GM12878 (cell line): Measurements from ENCODE around the gene AKAP13. TPM values are rescaled to one million over a fixed set of nuclear protein-coding genes. Genes with fewer than 3 reads are reported as not detected.

Source experiments
- ATF2 ChIP-seq: IDR thresholded peaks from 2 replicates; pipeline ENCODE4 v1.6.1; 2012; ENCODE audit warnings: low read length, inconsistent platforms
- ELK1 ChIP-seq: IDR thresholded peaks from 2 replicates; pipeline ENCODE4 v1.6.1; 2012; ENCODE audit warnings: low read depth, low read length, improper control_type of control experiment
- MYC ChIP-seq: IDR thresholded peaks from 2 replicates; pipeline ENCODE4 v1.6.1; 2011; ENCODE audit warnings: mild to moderate bottlenecking, low read length, moderate library complexity, inconsistent platforms; ENCODE audit not compliant: insufficient read depth, insufficient replicate concordance, insufficient read length, severe bottlenecking
- SMAD1 ChIP-seq: fragments of 450-650 bp; IDR thresholded peaks from 2 replicates; pipeline ENCODE4 v1.6.1; 2018; ENCODE audit warnings: mild to moderate bottlenecking, low read depth; ENCODE audit not compliant: partially characterized antibody
- SMC3 ChIP-seq: IDR thresholded peaks from 2 replicates; pipeline ENCODE4 v1.6.1; 2011; ENCODE audit warnings: low read length, improper control_type of control experiment, borderline replicate concordance
- ZBTB40 ChIP-seq: fragments of 450-650 bp; IDR thresholded peaks from 2 replicates; pipeline ENCODE4 v1.6.1; 2016; ENCODE audit warnings: mild to moderate bottlenecking, moderate library complexity, borderline replicate concordance
- ZNF274 ChIP-seq: IDR thresholded peaks from one replicate; pipeline ENCODE4 v1.8.0; 2011; ENCODE audit not compliant: insufficient read length, insufficient read depth
- polyA plus RNA-seq, 11 experiments: library from polyadenylated mRNA; depleted of rRNA in 4 of 11; unstranded in 6 of 11; stranded (reverse) in 5 of 11; fragments of >200 nt; fragmentation: Nextera tagmentation in 4 of 11; fragmentation: Illumina TruSeq in 1 of 11; extraction: Ambion mirVana in 4 of 11; extraction: Trizol in 1 of 11; gene quantifications; 1 replicate in 1 of 11; 2 replicates in 10 of 11; pipeline versions ENCODE4 v1.2.1 to v1.2.3, GENCODE V29; 2011 to 2016; ENCODE audit warnings: inconsistent platforms in 2 of 11, missing spikeins in 2 of 11, low read depth in 1 of 11
- total RNA-seq, 4 experiments: library from RNA; depleted of rRNA in 3 of 4; stranded (reverse); fragments of >200 nt in 3 of 4; fragmentation: Illumina TruSeq in 1 of 4; extraction: Trizol in 1 of 4; gene quantifications; 2 replicates each; pipeline versions ENCODE4 v1.2.1 to v1.2.3, GENCODE V29; 2013 to 2021
- TF ChIP-seq, protein P1 (sequence below): fragments of 450-650 bp; IDR thresholded peaks from 2 replicates; pipeline ENCODE4 v1.6.1; 2014; ENCODE audit warnings: mild to moderate bottlenecking
- TF ChIP-seq, protein P2 (sequence below): fragments of 450-650 bp; formaldehyde crosslinking; IDR thresholded peaks from 2 replicates; pipeline ENCODE4 v1.4.0; 2020; ENCODE audit warnings: mild to moderate bottlenecking, moderate library complexity

Gene AKAP13
- total and polyA plus RNA-seq, 10 of the 15 experiments (the other 5 are each of a cell fraction or from before 2014, with no cell fraction given), result 14.4 to 74.9 (median 55.1) TPM

DNA sequence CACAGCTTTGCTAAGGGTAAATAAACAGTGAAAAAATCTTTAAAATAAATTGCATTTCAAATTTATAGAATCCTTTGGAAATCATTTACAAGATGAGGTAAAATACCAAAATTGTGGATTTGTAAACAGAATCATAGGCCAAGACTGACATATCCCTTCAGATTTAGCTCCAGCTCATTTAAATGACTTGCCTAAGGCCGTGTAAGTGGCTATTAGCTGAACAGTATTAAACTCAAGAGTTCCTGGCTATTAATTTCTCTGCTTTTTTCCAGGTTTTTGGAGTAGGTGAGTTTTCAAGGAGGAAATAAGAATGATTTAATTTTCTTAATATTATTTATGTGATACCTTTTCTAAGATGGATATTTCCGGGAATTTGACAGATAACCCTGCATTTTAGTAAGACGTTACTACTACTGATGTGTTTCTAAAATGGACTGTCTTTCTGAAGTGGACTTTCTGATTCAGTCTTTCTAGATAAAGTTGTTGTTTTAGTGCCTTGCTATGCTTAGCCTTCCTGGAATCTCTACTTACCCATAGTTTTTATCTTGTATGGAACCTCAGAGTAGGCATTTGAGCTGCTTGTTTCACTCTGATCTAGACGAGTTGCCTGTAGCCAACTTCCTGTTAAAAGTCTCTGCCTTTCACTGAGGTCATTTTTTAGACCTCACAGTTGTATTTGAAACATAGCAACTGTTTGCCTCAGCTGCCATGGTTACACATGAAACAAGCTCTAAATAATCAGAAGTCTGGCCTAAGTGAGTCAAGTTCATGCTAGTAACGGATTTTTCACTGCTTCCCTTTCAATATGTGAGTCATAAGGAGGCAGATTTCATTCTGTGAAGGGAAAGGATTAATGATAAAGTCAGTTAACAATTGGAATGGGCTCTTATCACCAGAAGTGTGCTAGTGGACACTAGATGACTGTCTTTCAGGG is 287.4 kb downstream of the AKAP13 start (continued):
- peak; percentile 32; the same call in 1 of the 2 replicates for TF ChIP-seq ZBTB40
- TF ChIP-seq ELK1, result no peak
- TF ChIP-seq SMC3, result no peak
- TF ChIP-seq, protein P1, sequence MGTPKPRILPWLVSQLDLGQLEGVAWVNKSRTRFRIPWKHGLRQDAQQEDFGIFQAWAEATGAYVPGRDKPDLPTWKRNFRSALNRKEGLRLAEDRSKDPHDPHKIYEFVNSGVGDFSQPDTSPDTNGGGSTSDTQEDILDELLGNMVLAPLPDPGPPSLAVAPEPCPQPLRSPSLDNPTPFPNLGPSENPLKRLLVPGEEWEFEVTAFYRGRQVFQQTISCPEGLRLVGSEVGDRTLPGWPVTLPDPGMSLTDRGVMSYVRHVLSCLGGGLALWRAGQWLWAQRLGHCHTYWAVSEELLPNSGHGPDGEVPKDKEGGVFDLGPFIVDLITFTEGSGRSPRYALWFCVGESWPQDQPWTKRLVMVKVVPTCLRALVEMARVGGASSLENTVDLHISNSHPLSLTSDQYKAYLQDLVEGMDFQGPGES, result no peak
- TF ChIP-seq, protein P2, sequence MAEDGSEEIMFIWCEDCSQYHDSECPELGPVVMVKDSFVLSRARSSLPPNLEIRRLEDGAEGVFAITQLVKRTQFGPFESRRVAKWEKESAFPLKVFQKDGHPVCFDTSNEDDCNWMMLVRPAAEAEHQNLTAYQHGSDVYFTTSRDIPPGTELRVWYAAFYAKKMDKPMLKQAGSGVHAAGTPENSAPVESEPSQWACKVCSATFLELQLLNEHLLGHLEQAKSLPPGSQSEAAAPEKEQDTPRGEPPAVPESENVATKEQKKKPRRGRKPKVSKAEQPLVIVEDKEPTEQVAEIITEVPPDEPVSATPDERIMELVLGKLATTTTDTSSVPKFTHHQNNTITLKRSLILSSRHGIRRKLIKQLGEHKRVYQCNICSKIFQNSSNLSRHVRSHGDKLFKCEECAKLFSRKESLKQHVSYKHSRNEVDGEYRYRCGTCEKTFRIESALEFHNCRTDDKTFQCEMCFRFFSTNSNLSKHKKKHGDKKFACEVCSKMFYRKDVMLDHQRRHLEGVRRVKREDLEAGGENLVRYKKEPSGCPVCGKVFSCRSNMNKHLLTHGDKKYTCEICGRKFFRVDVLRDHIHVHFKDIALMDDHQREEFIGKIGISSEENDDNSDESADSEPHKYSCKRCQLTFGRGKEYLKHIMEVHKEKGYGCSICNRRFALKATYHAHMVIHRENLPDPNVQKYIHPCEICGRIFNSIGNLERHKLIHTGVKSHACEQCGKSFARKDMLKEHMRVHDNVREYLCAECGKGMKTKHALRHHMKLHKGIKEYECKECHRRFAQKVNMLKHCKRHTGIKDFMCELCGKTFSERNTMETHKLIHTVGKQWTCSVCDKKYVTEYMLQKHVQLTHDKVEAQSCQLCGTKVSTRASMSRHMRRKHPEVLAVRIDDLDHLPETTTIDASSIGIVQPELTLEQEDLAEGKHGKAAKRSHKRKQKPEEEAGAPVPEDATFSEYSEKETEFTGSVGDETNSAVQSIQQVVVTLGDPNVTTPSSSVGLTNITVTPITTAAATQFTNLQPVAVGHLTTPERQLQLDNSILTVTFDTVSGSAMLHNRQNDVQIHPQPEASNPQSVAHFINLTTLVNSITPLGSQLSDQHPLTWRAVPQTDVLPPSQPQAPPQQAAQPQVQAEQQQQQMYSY (CRISPR knock-in tag), result no peak
- peak; percentile 68; the same call in 1 of the 2 replicates for TF ChIP-seq ATF2
- TF ChIP-seq SMAD1, result no peak
- no peak for TF ChIP-seq ZNF274
- TF ChIP-seq MYC, result no peak
